SHP77 treated with DMSO at 0.1 percent for 48 hours (cell line): Measurements from ENCODE around the gene JKAMP.

Source experiments
- DNase-seq: peaks from one replicate; lab custom pipeline; 2025; lab: John Stamatoyannopoulos, UW

JKAMP gene

DNA sequence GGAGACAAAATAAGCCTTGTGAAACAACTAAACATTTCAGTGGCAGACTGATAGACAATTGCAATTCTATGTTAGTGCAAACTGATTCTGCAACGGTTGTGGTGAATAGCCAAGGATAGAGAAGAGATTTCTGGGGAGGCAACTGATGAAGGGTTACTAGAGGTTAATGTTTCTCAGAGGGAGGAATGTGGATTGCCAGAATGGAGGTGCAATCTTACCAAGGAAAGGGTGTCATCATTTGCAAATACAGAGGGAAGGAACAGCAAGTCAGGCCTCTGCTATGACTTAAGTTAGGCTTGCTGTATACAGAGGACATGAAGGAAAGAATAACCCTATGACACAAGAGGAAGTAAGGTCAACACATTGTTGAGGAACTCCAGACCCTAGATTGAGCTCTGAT lies 56.5 kb downstream of the JKAMP start:
- DNase-seq, result no peak

DNA sequence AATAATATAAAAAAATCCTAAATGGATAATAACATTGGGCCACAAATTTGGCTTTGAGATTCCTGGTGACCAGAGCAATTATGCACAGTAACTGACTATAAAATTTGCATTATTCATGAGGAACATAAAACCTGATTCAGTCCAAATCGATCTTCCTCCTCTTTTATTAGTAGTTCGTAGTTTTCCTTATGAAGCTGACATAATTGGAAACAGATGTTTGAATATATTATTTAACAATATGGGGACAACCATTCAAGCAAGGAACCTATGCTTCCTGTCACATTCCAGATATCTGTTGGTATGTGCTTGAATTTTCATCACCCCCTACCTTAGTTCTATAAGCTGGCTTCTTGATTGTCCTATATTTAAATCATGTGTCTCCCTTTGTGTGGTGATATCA lies 57.4 kb downstream of the JKAMP start:
- DNase-seq, result no peak

DNA sequence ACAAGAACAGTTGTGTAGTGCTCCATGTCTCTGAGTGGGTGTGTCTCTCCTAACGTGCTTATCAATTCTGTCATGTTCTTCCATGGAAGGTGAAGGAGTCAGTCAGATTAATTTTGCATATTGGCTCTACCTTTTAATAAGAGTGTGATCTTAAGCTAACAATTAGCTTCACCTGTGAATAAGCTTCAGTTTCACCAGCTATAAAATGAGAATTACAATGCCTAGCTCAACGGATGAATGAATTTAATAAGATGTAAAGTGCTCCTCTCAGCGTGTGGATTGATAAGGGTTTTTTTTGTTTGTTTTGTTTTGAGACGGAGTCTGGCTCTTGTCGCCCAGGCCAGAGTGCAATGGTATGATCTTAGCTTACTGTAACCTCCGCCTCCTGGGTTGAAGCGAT lies 59.6 kb downstream of the JKAMP start:
- DNase-seq, result no peak

DNA sequence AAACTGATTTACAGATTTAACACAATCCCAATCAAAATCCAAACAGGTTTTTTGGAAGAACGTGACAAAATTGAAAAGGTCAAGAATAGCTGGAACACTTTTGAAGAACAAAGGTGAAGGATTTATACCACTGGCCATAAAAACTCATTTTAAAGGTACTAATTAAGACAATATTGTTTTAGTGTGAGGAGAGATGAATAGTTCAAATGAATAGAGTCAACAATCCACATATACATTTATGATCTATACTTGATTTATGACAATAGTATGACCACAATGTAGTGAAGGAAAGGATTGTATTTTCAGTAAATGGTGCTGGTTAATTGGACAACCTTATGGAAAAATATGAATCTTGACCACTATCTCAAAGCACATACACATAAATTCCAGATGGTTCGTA lies 63.0 kb downstream of the JKAMP start:
- no peak for DNase-seq
